Measurements from ENCODE around the gene USP43.
A peak's percentile ranks its signal among the peaks of the same experiment; 100 is the strongest.
"Not testable (repeated sequence)": the region's sequence is repeated elsewhere in the genome, so short reads cannot be mapped to it uniquely, and the experiment has no call there.

The USP43 gene

DNA sequence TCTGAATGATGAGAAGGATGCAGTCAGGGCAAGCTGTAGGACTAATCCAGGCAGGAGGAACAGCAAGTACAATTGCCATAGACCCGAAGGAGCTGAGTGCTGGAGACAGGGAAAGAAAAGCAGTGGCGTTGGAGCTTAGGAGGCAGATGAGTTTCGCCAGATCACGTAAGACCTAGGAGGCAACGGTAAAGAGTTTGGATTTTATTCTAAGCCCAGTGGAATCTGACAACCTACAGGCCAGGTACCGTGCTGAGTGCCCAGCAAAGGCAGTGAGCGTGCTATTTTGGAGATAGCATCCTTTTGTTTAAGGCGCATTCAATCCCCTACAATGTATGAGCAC, 1.2 kb downstream of the USP43 start:
- Histone ChIP-seq H4K5ac (ENCODE audit: low read length) (no peak overlapping the region), H4K8ac (ENCODE audit: low read depth, low read length) (no peak overlapping the region), H3K36me3 (ENCODE audit: control insufficient read depth, insufficient read depth, low read length) (no peaks in the 10 kb centered on the region), H2BK5ac (ENCODE audit: low read length) (no peak overlapping the region), H3K27ac (ENCODE audit: low read depth, low read length) (no peak overlapping the region), H2BK120ac (ENCODE audit: low read depth, low read length) (no peak overlapping the region), H3K56ac (ENCODE audit: low read length) (peak overlapping the region; percentile 95), H3K23ac (ENCODE audit: low read length) (no peak overlapping the region), H2AK5ac (ENCODE audit: low read length) (no peak overlapping the region), H3K18ac (ENCODE audit: low read length) (no peak overlapping the region), H3K4me2 (ENCODE audit: low read length) (peak overlapping the region; percentile 61), H3K9ac (ENCODE audit: low read length) (peak overlapping the region; percentile 70), H3K4me3 (ENCODE audit: low read length) (peak overlapping the region; percentile 60), H3K79me1 (ENCODE audit: low read length) (peaks cover 4% of the 10 kb centered on the region), H3K79me2 (ENCODE audit: control insufficient read depth, insufficient read depth, low read length) (peaks cover 8% of the 10 kb centered on the region), H2BK15ac (replicated peaks; ENCODE audit: low read depth) (no peak overlapping the region), H3K4me1 (ENCODE audit: control insufficient read depth, low read depth, low read length) (peaks cover 16% of the 10 kb centered on the region), H3K4ac (ENCODE audit: low read depth, low read length) (no peak overlapping the region), H3K27me3 (ENCODE audit: insufficient read depth, low read length, poor library complexity) (no peaks in the 10 kb centered on the region)
- no CpG with 5 or more reads among the region's 8 CpGs for WGBS (ENCODE audit: extremely low coverage, insufficient coverage, low lambda C conversion rate)
- peak; percentile 51 for DNase-seq

DNA sequence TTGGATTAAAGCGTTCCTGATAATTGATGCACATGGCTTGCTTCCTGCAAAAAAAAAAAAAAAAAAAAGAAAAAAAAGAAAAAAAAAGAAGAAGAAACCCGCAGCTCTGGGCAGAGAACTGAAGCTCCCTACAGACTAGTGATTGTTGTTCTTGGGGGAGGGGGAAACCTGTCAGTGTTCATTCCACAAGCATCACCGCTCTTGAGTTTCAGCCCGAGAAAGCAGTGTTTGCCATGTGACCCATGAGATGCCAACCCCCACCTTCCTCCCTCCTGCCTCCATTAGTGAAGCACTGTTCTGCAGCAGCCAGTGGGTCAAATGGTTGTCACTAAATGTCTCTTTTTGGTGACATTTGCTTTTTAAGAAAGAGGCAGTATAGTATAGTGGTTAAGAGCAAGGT, 1.7 kb downstream of the USP43 start:
- H2AK5ac ChIP-seq (ENCODE audit: low read length), result no peak overlapping the region

DNA sequence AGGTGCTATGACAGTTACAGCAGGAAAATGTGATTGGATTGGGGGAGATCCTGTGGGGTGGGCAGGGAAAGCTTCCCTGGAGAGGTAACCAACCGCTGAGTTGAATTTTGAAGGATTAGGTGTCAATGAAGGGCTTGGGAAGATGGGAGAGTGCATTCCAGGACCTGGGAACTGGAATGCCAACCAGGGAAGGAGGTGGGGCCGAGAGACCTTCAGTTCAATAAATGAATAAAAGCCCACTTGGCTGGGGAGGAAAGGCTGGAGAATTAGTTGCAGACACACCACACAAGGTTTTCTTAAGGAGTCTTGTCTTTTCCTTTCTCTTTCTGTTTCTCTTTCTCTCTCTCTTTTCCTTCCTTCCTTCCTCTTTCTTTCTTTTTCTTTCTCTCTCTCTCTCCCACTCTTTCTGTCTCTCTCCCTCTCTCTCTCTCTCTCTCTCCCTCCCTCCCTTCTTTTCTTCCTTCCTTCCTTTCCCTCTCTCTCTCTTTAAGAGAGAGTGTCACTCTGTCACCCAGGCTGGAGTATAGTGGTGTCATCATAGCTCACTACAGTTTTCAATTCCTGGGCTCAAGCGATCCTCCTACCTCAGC, 3.3 kb downstream of the USP43 start:
- H3K27ac ChIP-seq (ENCODE audit: low read depth, low read length), result peak overlapping the region; percentile 61
- H3K18ac ChIP-seq (ENCODE audit: low read length), result no peak overlapping the region
- H3K4me1 ChIP-seq (ENCODE audit: control insufficient read depth, low read depth, low read length), result peaks cover 16% of the 10 kb centered on the region
- H3K27me3 ChIP-seq (ENCODE audit: insufficient read depth, low read length, poor library complexity), result no peaks in the 10 kb centered on the region
- peaks cover 12% of the 10 kb centered on the region for H3K79me2 ChIP-seq (ENCODE audit: control insufficient read depth, insufficient read depth, low read length)
- no peak overlapping the region for H3K4me3 ChIP-seq (ENCODE audit: low read length)
- H2BK5ac ChIP-seq (ENCODE audit: low read length), result peak overlapping the region; percentile 57
- H3K56ac ChIP-seq (ENCODE audit: low read length), result peak overlapping the region; percentile 60
- H2BK120ac ChIP-seq (ENCODE audit: low read depth, low read length), result no peak overlapping the region
- H4K8ac ChIP-seq (ENCODE audit: low read depth, low read length), result no peak overlapping the region
- H4K5ac ChIP-seq (ENCODE audit: low read length), result no peak overlapping the region
- no peak overlapping the region for H2BK15ac ChIP-seq (replicated peaks; ENCODE audit: low read depth)
- no peaks in the 10 kb centered on the region for H3K36me3 ChIP-seq (ENCODE audit: control insufficient read depth, insufficient read depth, low read length)
- no peak overlapping the region for H3K4ac ChIP-seq (ENCODE audit: low read depth, low read length)
- H3K79me1 ChIP-seq (ENCODE audit: low read length), result peaks cover 5% of the 10 kb centered on the region
- H3K4me2 ChIP-seq (ENCODE audit: low read length), result no peak overlapping the region
- WGBS (ENCODE audit: extremely low coverage, insufficient coverage, low lambda C conversion rate), result no CpG with 5 or more reads among the region's 3 CpGs
- H2AK5ac ChIP-seq (ENCODE audit: low read length), result no peak overlapping the region
- no peak overlapping the region for H3K23ac ChIP-seq (ENCODE audit: low read length)
- H3K9ac ChIP-seq (ENCODE audit: low read length), result peak overlapping the region; percentile 38
- peak; percentile 93 for DNase-seq

More for the DNA sequence above, 1.7 kb downstream of the USP43 start:
- no peak overlapping the region for H4K5ac ChIP-seq (ENCODE audit: low read length)
- H3K4me1 ChIP-seq (ENCODE audit: control insufficient read depth, low read depth, low read length), result peaks cover 16% of the 10 kb centered on the region
- no peak overlapping the region for H3K18ac ChIP-seq (ENCODE audit: low read length)
- peak; percentile 92 for DNase-seq
- no peak overlapping the region for H3K4ac ChIP-seq (ENCODE audit: low read depth, low read length)
- peak overlapping the region; percentile 61 for H3K4me2 ChIP-seq (ENCODE audit: low read length)
- H4K8ac ChIP-seq (ENCODE audit: low read depth, low read length), result no peak overlapping the region
- H3K27ac ChIP-seq (ENCODE audit: low read depth, low read length), result no peak overlapping the region
- H3K4me3 ChIP-seq (ENCODE audit: low read length), result no peak overlapping the region
- H3K9ac ChIP-seq (ENCODE audit: low read length), result no peak overlapping the region
- no peak overlapping the region for H2BK15ac ChIP-seq (replicated peaks; ENCODE audit: low read depth)
- no peak overlapping the region for H3K23ac ChIP-seq (ENCODE audit: low read length)
- peaks cover 4% of the 10 kb centered on the region for H3K79me1 ChIP-seq (ENCODE audit: low read length)
- H3K36me3 ChIP-seq (ENCODE audit: control insufficient read depth, insufficient read depth, low read length), result no peaks in the 10 kb centered on the region
- no CpG with 5 or more reads among the region's 4 CpGs for WGBS (ENCODE audit: extremely low coverage, insufficient coverage, low lambda C conversion rate)
- H2BK120ac ChIP-seq (ENCODE audit: low read depth, low read length), result peak overlapping the region; percentile 78
- H3K27me3 ChIP-seq (ENCODE audit: insufficient read depth, low read length, poor library complexity), result no peaks in the 10 kb centered on the region
- no peak overlapping the region for H2BK5ac ChIP-seq (ENCODE audit: low read length)
- peaks cover 8% of the 10 kb centered on the region for H3K79me2 ChIP-seq (ENCODE audit: control insufficient read depth, insufficient read depth, low read length)
- H3K56ac ChIP-seq (ENCODE audit: low read length), result peak overlapping the region; percentile 95

DNA sequence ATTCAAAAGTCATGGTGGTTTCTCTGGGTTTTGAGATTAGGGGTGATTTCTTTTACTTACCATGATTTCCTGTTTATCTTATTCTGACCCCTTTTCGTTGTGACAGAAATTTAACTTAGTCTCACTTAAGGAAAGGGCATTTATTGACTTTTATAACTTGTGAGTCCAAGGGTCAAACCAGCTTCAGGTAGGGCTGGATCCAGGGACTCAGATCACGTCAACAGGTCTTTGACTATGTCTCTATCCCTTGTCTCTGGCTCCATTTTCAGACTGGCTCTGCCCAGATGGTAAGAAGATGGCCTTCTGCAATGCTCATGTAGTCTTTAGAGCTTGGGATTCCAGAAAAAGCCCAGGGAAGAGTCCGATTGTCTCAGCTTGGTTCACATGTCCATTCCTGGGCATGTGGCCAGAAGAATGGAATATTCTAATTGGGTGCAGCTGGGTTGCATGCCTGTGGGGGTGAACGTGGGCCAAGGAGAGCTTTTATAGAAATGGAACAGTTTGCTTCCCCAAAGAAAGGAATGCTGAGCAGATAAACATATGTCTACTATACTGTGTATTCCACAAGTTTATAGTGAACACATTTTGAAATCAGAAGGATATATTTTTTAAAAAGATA, 13.4 kb downstream of the USP43 start:
- no peak overlapping the region for H3K56ac ChIP-seq (ENCODE audit: low read length)
- H3K79me1 ChIP-seq (ENCODE audit: low read length), result peaks cover 4% of the 10 kb centered on the region
- no peak overlapping the region for H4K5ac ChIP-seq (ENCODE audit: low read length)
- no peak for DNase-seq
- no peak overlapping the region for H3K9ac ChIP-seq (ENCODE audit: low read length)
- H2BK5ac ChIP-seq (ENCODE audit: low read length), result no peak overlapping the region
- no peak overlapping the region for H3K23ac ChIP-seq (ENCODE audit: low read length)
- H3K4me1 ChIP-seq (ENCODE audit: control insufficient read depth, low read depth, low read length), result no peaks in the 10 kb centered on the region
- H2BK120ac ChIP-seq (ENCODE audit: low read depth, low read length), result no peak overlapping the region
- no peak overlapping the region for H3K4me2 ChIP-seq (ENCODE audit: low read length)
- H3K79me2 ChIP-seq (ENCODE audit: control insufficient read depth, insufficient read depth, low read length), result peaks cover under 1% of the 10 kb centered on the region
- no CpG with 5 or more reads among the region's 4 CpGs for WGBS (ENCODE audit: extremely low coverage, insufficient coverage, low lambda C conversion rate)
- H4K8ac ChIP-seq (ENCODE audit: low read depth, low read length), result no peak overlapping the region
- H2AK5ac ChIP-seq (ENCODE audit: low read length), result no peak overlapping the region
- H3K4me3 ChIP-seq (ENCODE audit: low read length), result no peak overlapping the region
- H2BK15ac ChIP-seq (replicated peaks; ENCODE audit: low read depth), result no peak overlapping the region
- no peak overlapping the region for H3K18ac ChIP-seq (ENCODE audit: low read length)
- no peaks in the 10 kb centered on the region for H3K36me3 ChIP-seq (ENCODE audit: control insufficient read depth, insufficient read depth, low read length)
- no peak overlapping the region for H3K27ac ChIP-seq (ENCODE audit: low read depth, low read length)
- no peaks in the 10 kb centered on the region for H3K27me3 ChIP-seq (ENCODE audit: insufficient read depth, low read length, poor library complexity)
- no peak overlapping the region for H3K4ac ChIP-seq (ENCODE audit: low read depth, low read length)

DNA sequence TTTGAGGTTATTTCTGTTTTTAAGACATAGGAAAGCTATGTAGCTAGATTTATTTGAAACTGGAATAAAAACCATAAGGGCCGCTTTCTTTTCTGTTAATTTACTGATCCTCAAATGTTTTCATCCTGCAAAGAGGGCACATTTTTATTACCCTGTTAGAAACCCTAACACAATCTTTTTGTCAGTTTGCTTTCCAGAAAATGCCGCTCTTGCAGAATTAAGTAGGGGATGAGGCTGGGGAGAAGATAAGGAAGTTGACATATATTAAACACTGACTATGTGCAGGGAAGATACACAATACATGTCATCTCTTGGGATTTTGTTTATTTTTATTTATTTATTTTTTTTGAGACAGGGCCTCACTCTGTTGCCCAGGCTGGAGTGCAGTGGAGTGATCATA, 15.7 kb downstream of the USP43 start:
- Histone ChIP-seq H2BK15ac (replicated peaks; ENCODE audit: low read depth) (no peak overlapping the region), H2BK120ac (ENCODE audit: low read depth, low read length) (no peak overlapping the region), H4K5ac (ENCODE audit: low read length) (no peak overlapping the region), H3K56ac (ENCODE audit: low read length) (no peak overlapping the region), H3K18ac (ENCODE audit: low read length) (no peak overlapping the region), H3K4me2 (ENCODE audit: low read length) (no peak overlapping the region), H3K23ac (ENCODE audit: low read length) (no peak overlapping the region), H2AK5ac (ENCODE audit: low read length) (no peak overlapping the region), H3K27ac (ENCODE audit: low read depth, low read length) (no peak overlapping the region), H3K9ac (ENCODE audit: low read length) (no peak overlapping the region), H3K4me1 (ENCODE audit: control insufficient read depth, low read depth, low read length) (no peaks in the 10 kb centered on the region), H3K27me3 (ENCODE audit: insufficient read depth, low read length, poor library complexity) (no peaks in the 10 kb centered on the region), H3K4me3 (ENCODE audit: low read length) (no peak overlapping the region), H4K8ac (ENCODE audit: low read depth, low read length) (no peak overlapping the region), H3K79me2 (ENCODE audit: control insufficient read depth, insufficient read depth, low read length) (no peaks in the 10 kb centered on the region), H3K36me3 (ENCODE audit: control insufficient read depth, insufficient read depth, low read length) (no peaks in the 10 kb centered on the region), H2BK5ac (ENCODE audit: low read length) (no peak overlapping the region), H3K4ac (ENCODE audit: low read depth, low read length) (no peak overlapping the region), H3K79me1 (ENCODE audit: low read length) (no peaks in the 10 kb centered on the region)
- no peak for DNase-seq
- no CpG with 5 or more reads among the region's 2 CpGs for WGBS (ENCODE audit: extremely low coverage, insufficient coverage, low lambda C conversion rate)

DNA sequence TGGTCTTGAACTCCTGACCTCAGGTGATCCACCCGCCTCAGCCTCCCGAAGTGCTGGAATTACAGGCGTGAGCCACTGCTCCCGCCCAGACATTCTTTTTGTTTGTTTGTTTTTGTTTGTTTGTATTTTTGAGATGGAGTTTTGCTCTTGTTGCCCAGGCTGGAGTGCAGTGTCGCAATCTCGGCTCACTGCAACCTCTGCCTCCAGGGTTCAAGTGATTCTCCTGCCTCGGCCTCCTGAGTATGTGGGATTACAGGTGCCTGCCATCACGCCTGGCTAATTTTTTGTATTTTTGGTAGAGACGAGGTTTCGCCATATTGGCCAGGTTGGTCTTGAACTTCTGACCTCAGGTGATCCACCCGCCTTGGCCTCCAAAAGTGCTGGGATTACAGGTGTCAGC, 18.2 kb downstream of the USP43 start:
- H3K36me3 ChIP-seq (ENCODE audit: control insufficient read depth, insufficient read depth, low read length); H2BK5ac ChIP-seq (ENCODE audit: low read length); H3K56ac ChIP-seq (ENCODE audit: low read length); H3K18ac ChIP-seq (ENCODE audit: low read length); H3K9ac ChIP-seq (ENCODE audit: low read length); H3K23ac ChIP-seq (ENCODE audit: low read length); DNase-seq; H3K27me3 ChIP-seq (ENCODE audit: insufficient read depth, low read length, poor library complexity); H3K4me3 ChIP-seq (ENCODE audit: low read length); H3K4me1 ChIP-seq (ENCODE audit: control insufficient read depth, low read depth, low read length); H3K4me2 ChIP-seq (ENCODE audit: low read length); H2BK15ac ChIP-seq (replicated peaks; ENCODE audit: low read depth); H2BK120ac ChIP-seq (ENCODE audit: low read depth, low read length); H4K5ac ChIP-seq (ENCODE audit: low read length); H2AK5ac ChIP-seq (ENCODE audit: low read length); H4K8ac ChIP-seq (ENCODE audit: low read depth, low read length); H3K79me1 ChIP-seq (ENCODE audit: low read length); H3K4ac ChIP-seq (ENCODE audit: low read depth, low read length); H3K27ac ChIP-seq (ENCODE audit: low read depth, low read length); H3K79me2 ChIP-seq (ENCODE audit: control insufficient read depth, insufficient read depth, low read length): not testable (repeated sequence)
- WGBS (ENCODE audit: extremely low coverage, insufficient coverage, low lambda C conversion rate), result no CpG with 5 or more reads among the region's 11 CpGs

Data from mesendoderm (in vitro differentiated cells).